Gastrocnemius medialis (tissue), 4 donors: ENCODE data around the gene TAOK3. TPM values are rescaled to one million over a fixed set of nuclear protein-coding genes. Genes with fewer than 3 reads are reported as not detected.
A peak's percentile ranks its signal among the peaks of the same experiment; 100 is the strongest.

Experiments
- ATAC-seq, 2 donors: fragments of 150-250 bp; one replicate each; pipeline ENCODE4 v1.9.1; 2016
- DNase-seq, 2 donors: peaks; one replicate each; pipeline ENCODE4 v3.0.0-alpha.2; 2019
- H3K27ac ChIP-seq, 4 donors: fragments of 200-600 bp; sonication (generic); 1 replicate in 1 of 4; 2 replicates in 3 of 4; pipeline ENCODE4 v1.5.1; 2016 to 2018; ENCODE audit warnings: mild to moderate bottlenecking in 2 of 4, moderate library complexity in 1 of 4
- H3K27me3 ChIP-seq, 3 donors: fragments of 200-600 bp; sonication (generic) in 2 of 3; 1 replicate in 1 of 3; 2 replicates in 2 of 3; pipeline versions ENCODE4 v1.5.1 to v1.6.0; 2016 to 2019; ENCODE audit warnings: mild to moderate bottlenecking in 1 of 3, moderate library complexity in 1 of 3
- H3K36me3 ChIP-seq, 2 donors: fragments of 200-600 bp; sonication (generic) in 1 of 2; one replicate each; pipeline ENCODE4 v1.5.1; 2017 to 2018
- H3K4me1 ChIP-seq, 2 donors: fragments of 200-600 bp; sonication (generic) in 1 of 2; one replicate each; pipeline ENCODE4 v1.5.1; 2016 to 2017; ENCODE audit warnings: mild to moderate bottlenecking in 2 of 2
- H3K4me3 ChIP-seq, 4 donors: fragments of 200-600 bp; sonication (generic) in 3 of 4; 1 replicate in 1 of 4; 2 replicates in 3 of 4; pipeline ENCODE4 v1.5.1; 2016 to 2019; ENCODE audit warnings: mild to moderate bottlenecking in 2 of 4
- H3K9me3 ChIP-seq, 3 donors: fragments of 200-600 bp; sonication (generic) in 2 of 3; 1 replicate in 1 of 3; 2 replicates in 2 of 3; pipeline ENCODE4 v1.5.1; 2016 to 2019
- POLR2A ChIP-seq, 2 donors: fragments of 450-650 bp; IDR thresholded peaks; one replicate each; pipeline ENCODE4 v1.6.1; 2017; ENCODE audit warnings: antibody characterized with exemption in 2 of 2, mild to moderate bottlenecking in 2 of 2, moderate library complexity in 2 of 2
- in situ Hi-C, 4 donors: fragments of 200-750 bp; cut with MboI; loops; one replicate each; pipeline versions ENCODE4 v1.15.0 to v1.8.0; 2017; ENCODE audit warnings: low sequenced_read_pairs in 4 of 4
- intact Hi-C: fragments of 100-400 bp; cut with DNase I; formaldehyde crosslinking; loops from one replicate; pipeline ENCODE4 v1.15.1; 2023; ENCODE audit warnings: low total_unique reads
- total RNA-seq, 4 donors: library from RNA; depleted of rRNA; stranded (reverse); fragments of >200 nt; gene quantifications; one replicate each; pipeline versions ENCODE4 v1.1.0 to v1.2.3, GENCODE V29; 2016
- TF ChIP-seq, protein P1 (sequence below), 5 experiments: fragments of 450-650 bp in 3 of 5; fragments of 200-600 bp in 2 of 5; sonication (generic) in 2 of 5; IDR thresholded peaks in 4 of 5; conservative IDR thresholded peaks in 1 of 5; 1 replicate in 4 of 5; 2 replicates in 1 of 5; pipeline ENCODE4 v1.5.1; 2016 to 2019; ENCODE audit warnings: antibody characterized with exemption in 5 of 5, mild to moderate bottlenecking in 3 of 5, moderate library complexity in 3 of 5

The TAOK3 gene
- total RNA-seq, 4 donors from 2014 or later = 13.5 to 24.5 (median 15.1) TPM

DNA sequence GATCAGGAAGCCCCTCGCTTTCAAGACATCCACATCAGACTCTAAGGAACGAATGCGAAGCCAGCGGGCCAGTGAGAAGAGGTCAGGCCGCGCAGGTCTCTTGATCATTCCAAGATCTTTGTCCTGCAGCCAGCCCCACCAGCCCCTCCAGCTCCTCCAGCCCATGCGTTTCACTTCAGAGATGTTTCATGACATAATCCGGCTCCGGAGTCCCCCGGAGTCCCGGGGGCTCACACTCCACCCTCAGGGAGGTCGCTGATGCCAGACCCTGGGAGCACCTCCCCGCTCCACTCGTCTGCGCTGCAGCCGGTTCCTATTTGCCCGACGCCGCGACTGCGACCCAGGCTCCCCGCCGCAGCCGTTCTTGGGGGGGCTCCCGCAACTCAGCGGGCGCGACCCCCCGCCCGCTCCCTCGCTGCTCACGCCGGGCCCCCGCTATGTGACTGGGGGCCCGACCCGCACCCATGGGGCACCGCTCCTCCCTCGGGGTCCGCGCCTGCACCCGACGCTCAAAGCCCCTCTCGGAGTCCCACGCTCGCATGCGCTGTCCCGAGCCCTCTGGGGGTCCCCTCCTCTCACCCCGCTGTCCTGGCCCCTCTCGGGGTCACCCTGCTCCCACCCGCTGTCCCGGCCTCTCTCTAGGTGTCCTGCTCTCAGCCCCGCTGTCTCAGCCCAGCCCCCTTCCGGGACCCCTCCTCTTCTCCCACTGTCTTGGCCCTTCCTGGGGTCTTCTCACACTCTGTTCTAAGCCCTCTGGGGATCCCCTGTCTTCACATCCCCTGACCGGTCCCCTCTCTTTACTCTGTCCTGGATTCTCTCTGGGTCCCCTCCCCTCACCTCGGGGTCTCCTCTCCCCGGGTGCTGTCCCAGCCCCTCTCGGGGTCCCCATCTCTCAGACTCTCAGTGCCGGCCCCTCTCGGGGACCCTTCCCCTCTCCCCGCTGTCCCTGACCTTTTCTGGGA lies 1.1 kb downstream of the TAOK3 start:
- ATAC-seq (no peak), DNase-seq (no peak)
- Histone ChIP-seq H3K27me3 (no peaks in the 10 kb centered on the region), H3K4me3 (peak overlapping the region; percentile 67 to 99 (median 96)), H3K27ac (peak overlapping the region; percentile 89 to 98 (median 90)), H3K9me3 (no peaks in the 10 kb centered on the region), H3K36me3 (no peaks in the 10 kb centered on the region), H3K4me1 (peaks cover 36 to 46% of the 10 kb centered on the region in 2 donors)
- no peak for TF ChIP-seq POLR2A (IDR thresholded peaks at IDR 0.05)
- TF ChIP-seq, protein P1, sequence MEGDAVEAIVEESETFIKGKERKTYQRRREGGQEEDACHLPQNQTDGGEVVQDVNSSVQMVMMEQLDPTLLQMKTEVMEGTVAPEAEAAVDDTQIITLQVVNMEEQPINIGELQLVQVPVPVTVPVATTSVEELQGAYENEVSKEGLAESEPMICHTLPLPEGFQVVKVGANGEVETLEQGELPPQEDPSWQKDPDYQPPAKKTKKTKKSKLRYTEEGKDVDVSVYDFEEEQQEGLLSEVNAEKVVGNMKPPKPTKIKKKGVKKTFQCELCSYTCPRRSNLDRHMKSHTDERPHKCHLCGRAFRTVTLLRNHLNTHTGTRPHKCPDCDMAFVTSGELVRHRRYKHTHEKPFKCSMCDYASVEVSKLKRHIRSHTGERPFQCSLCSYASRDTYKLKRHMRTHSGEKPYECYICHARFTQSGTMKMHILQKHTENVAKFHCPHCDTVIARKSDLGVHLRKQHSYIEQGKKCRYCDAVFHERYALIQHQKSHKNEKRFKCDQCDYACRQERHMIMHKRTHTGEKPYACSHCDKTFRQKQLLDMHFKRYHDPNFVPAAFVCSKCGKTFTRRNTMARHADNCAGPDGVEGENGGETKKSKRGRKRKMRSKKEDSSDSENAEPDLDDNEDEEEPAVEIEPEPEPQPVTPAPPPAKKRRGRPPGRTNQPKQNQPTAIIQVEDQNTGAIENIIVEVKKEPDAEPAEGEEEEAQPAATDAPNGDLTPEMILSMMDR (IDR thresholded peaks at IDR 0.05 in 4 of 5, conservative IDR thresholded peaks at IDR 0.05 in 1 of 5) = no peak
- in situ Hi-C loops = loop anchor here in 1 of 4 donors (5.0 kb wide), 1 partner anchor 194 kb away; no protein-coding TSS in a partner anchor
- intact Hi-C loops = loop anchor here (5.0 to 10.0 kb wide), 4 partner anchors 269 to 1833 kb away; partner anchors contain the start of genes HSPB8, RNFT2, RPLP0 and SPRING1

DNA sequence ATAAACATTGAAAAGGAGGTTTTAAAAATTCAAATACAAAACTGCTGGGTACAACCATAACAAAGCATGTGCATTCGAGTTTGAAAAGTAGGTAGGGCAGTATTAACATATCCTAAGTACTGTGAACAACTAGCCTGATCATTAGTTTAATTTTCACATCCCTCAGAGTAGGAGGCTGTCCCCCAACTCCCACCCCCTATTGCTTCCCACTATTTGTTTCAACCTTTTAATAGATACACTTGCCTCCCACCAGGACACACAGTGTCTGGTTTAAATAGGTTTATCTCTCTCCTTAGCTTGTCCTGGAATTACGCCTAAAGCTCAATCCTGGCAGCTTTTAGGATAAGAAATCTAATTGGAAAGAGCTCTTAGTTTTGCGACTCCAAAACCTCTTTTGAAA lies 2.1 kb downstream of the TAOK3 start:
- H3K27ac ChIP-seq = peak overlapping the region in 1 of 4 donors; percentile 91
- peak overlapping the region in 3 of 4 donors; percentile 67 to 99 (median 97) for H3K4me3 ChIP-seq
- peaks cover 34 to 44% of the 10 kb centered on the region in 2 donors for H3K4me1 ChIP-seq

DNA sequence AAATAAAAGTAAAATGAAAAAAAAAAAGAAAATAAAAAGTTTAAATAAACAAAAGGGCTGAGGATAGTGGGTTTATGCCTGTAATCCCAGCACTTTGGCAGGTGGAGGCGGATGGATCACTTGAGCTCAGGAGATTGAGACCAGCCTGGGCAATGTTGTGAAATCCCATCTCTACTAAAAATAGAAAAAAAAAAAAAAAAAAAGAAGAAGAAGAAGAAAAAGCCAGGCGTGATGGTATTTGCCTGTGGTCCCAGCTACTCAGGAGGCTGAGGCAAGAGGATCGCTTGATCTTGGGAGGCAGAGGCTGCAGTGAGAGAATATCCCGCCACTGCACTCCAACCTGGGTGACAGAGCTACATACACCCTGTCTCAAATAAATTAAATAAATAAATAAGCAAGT lies 3.9 kb downstream of the TAOK3 start:
- TF ChIP-seq, protein P1 (IDR thresholded peaks at IDR 0.05 in 4 of 5, conservative IDR thresholded peaks at IDR 0.05 in 1 of 5) = no peak
- no peak for TF ChIP-seq POLR2A (IDR thresholded peaks at IDR 0.05)
- Histone ChIP-seq H3K4me1 (peaks cover 18 to 28% of the 10 kb centered on the region in 2 donors), H3K27me3 (no peaks in the 10 kb centered on the region), H3K4me3 (no peak overlapping the region), H3K9me3 (no peaks in the 10 kb centered on the region), H3K36me3 (no peaks in the 10 kb centered on the region), H3K27ac (no peak overlapping the region)
- ATAC-seq (no peak), DNase-seq (no peak)
- in situ Hi-C loops (loop anchor here in 1 of 4 donors (10.0 kb wide), 1 partner anchor 194 kb away; no protein-coding TSS in a partner anchor), intact Hi-C loops (no loop called here)

More for the DNA sequence above, 2.1 kb downstream of the TAOK3 start:
- H3K27me3 ChIP-seq = no peaks in the 10 kb centered on the region
- H3K9me3 ChIP-seq = no peaks in the 10 kb centered on the region
- no peaks in the 10 kb centered on the region for H3K36me3 ChIP-seq
- no peak for TF ChIP-seq POLR2A (IDR thresholded peaks at IDR 0.05)
- TF ChIP-seq, protein P1 (IDR thresholded peaks at IDR 0.05 in 4 of 5, conservative IDR thresholded peaks at IDR 0.05 in 1 of 5) = no peak
- ATAC-seq (no peak), DNase-seq (no peak)
- intact Hi-C loops (loop anchor here (5.0 to 10.0 kb wide), 4 partner anchors 268 to 1834 kb away; partner anchors contain the start of genes HSPB8, RNFT2, RPLP0 and SPRING1), in situ Hi-C loops (loop anchor here in 1 of 4 donors (5.0 kb wide), 1 partner anchor 193 kb away; no protein-coding TSS in a partner anchor)

DNA sequence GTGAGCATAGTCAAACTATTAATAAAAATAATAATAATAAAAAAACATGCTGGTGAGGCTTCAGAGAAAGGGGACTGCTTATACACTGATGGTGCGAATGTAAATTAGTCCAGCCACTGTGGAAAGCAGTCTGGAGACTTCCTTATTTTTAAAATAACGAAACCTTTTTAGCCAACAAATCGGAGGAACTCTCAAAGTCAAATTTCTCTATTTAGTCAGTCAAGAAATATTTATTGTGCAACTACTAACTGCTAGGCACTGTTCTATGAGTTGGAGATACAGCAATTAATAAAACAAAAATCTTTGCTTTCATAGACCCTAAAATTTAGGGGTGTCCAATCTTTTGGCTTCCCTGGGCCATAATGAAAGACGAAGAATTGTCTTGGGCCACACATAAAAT lies 10.8 kb downstream of the TAOK3 start:
- in situ Hi-C loops = loop anchor here in 1 of 4 donors (10.0 kb wide), 1 partner anchor 187 kb away; no protein-coding TSS in a partner anchor
- peaks cover 5 to 14% of the 10 kb centered on the region in 2 donors for H3K4me1 ChIP-seq

More for the DNA sequence above, 10.8 kb downstream of the TAOK3 start:
- H3K27me3 ChIP-seq = no peaks in the 10 kb centered on the region
- no peaks in the 10 kb centered on the region for H3K9me3 ChIP-seq
- no peak overlapping the region for H3K27ac ChIP-seq
- no peaks in the 10 kb centered on the region for H3K36me3 ChIP-seq
- H3K4me3 ChIP-seq = no peak overlapping the region
- TF ChIP-seq, protein P1 (IDR thresholded peaks at IDR 0.05 in 4 of 5, conservative IDR thresholded peaks at IDR 0.05 in 1 of 5) = no peak
- DNase-seq = no peak
- ATAC-seq = no peak
- intact Hi-C loops = no loop called here
